ENCODE data around the gene KRT86.

DNA sequence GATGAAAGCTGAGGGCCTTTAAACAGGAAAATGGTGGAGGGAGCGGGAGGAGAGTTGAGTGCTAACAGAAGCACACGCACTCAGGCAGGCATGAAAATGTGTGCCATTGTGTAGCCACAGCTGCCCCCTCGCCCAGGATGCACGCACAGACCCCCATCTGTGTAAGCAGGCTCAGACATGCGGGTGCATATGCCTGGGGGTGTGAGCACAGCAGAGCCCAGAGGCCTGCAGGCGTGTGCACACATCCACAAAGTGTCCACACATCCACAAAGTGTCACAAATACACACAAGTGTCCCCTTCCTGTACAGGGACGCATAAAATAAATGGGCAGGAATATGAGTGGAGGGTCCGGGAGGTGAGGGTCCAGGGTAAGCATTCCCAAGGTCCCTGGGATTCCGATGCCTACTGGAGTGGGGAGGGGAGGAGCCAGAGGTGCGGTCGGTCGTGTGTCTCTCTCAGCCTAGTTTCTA lies 42.2 kb upstream of the KRT86 start:
- TF ChIP-seq KDM5A (IDR thresholded peaks at IDR 0.05; ENCODE audit: low read length) (no peak), SRF (IDR thresholded peaks at IDR 0.05; ENCODE audit: low read depth, low read length) (no peak), EZH2 (IDR thresholded peaks at IDR 0.05; ENCODE audit: low read depth, low read length, severe bottlenecking) (no peak), MAFK (IDR thresholded peaks at IDR 0.05; ENCODE audit: low read depth, low read length) (no peak), CEBPB (IDR thresholded peaks at IDR 0.05; ENCODE audit: low read depth, low read length) (no peak), JUN (IDR thresholded peaks at IDR 0.05; ENCODE audit: low read depth, low read length) (no peak), RAD21 (IDR thresholded peaks at IDR 0.05 in 1 of 2, conservative IDR thresholded peaks at IDR 0.05 in 1 of 2; ENCODE audit: low read depth in 2 of 2, low read length in 2 of 2) (no peak)
- TF ChIP-seq, protein P1, sequence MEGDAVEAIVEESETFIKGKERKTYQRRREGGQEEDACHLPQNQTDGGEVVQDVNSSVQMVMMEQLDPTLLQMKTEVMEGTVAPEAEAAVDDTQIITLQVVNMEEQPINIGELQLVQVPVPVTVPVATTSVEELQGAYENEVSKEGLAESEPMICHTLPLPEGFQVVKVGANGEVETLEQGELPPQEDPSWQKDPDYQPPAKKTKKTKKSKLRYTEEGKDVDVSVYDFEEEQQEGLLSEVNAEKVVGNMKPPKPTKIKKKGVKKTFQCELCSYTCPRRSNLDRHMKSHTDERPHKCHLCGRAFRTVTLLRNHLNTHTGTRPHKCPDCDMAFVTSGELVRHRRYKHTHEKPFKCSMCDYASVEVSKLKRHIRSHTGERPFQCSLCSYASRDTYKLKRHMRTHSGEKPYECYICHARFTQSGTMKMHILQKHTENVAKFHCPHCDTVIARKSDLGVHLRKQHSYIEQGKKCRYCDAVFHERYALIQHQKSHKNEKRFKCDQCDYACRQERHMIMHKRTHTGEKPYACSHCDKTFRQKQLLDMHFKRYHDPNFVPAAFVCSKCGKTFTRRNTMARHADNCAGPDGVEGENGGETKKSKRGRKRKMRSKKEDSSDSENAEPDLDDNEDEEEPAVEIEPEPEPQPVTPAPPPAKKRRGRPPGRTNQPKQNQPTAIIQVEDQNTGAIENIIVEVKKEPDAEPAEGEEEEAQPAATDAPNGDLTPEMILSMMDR (IDR thresholded peaks at IDR 0.05; ENCODE audit: control extremely low read depth in 1 of 3, insufficient read depth in 1 of 3, low read depth in 1 of 3, low read length in 3 of 3) = no peak
